SK-N-MC (cell line): Measurements from ENCODE around the gene SEM1.

Experiments used
- EZH2 ChIP-seq: fragments of 200-600 bp; sonication (generic); IDR thresholded peaks from one replicate; pipeline ENCODE4 v1.6.1; 2017; ENCODE audit warnings: antibody characterized with exemption
- FOXP2 ChIP-seq: optimal IDR thresholded peaks from 2 replicates; pipeline ENCODE3; 2011; ENCODE audit warnings: mild to moderate bottlenecking, moderate library complexity; ENCODE audit not compliant: insufficient read depth; ENCODE audit errors: extremely low read length, control extremely low read depth
- POLR2AphosphoS5 ChIP-seq: IDR thresholded peaks from 2 replicates; pipeline ENCODE4 v1.6.1; 2012; ENCODE audit warnings: mild to moderate bottlenecking, low read depth, low read length, borderline replicate concordance

- no peak for TF ChIP-seq POLR2AphosphoS5
- no peak for TF ChIP-seq EZH2
- no peak for TF ChIP-seq FOXP2
Observed at GRCh38 chr7:96648784-96649183, 60.9 kb downstream of the SEM1 start.
